IPS-NIHi11 (cell line): ENCODE measurements around the gene PTRH1.
A peak's percentile ranks its signal among the peaks of the same experiment; 100 is the strongest.

Source experiments
- DNase-seq: peaks from one replicate; pipeline ENCODE4 v3.0.0; 2012; ENCODE audit warnings: mixed read lengths, low spot score

PTRH1 gene

GRCh38 chr9:127741831-127742434 is 26.5 kb upstream of the PTRH1 start:
- peak; percentile 91 for DNase-seq

- DNase-seq: no peak
Measured at GRCh38 chr9:127739614-127740330, 24.3 kb upstream of the PTRH1 start.

- DNase-seq: no peak
Measured at GRCh38 chr9:127738666-127739065, 23.2 kb upstream of the PTRH1 start.

- no peak for DNase-seq
Measured at GRCh38 chr9:127735530-127736185, 20.2 kb upstream of the PTRH1 start.

GRCh38 chr9:127734747-127735529 is 19.5 kb upstream of the PTRH1 start, which contains the start of gene TOR2A:
TSS of gene TOR2A (minus strand) at chr9:127735294. CDS start at chr9:127735270, 24 bp downstream.
- DNase-seq: peak; percentile 94

- DNase-seq: no peak
Measured at GRCh38 chr9:127734247-127734746, 18.8 kb upstream of the PTRH1 start.

- DNase-seq: no peak
Measured at GRCh38 chr9:127733614-127734013, 18.2 kb upstream of the PTRH1 start.

- DNase-seq: no peak
Measured at GRCh38 chr9:127732444-127732843, 17.0 kb upstream of the PTRH1 start.

GRCh38 chr9:127731938-127732337 is 16.5 kb upstream of the PTRH1 start:
- no peak for DNase-seq

GRCh38 chr9:127730799-127731410 is 15.4 kb upstream of the PTRH1 start:
- no peak for DNase-seq

- no peak for DNase-seq
Measured at GRCh38 chr9:127730262-127730661, 14.8 kb upstream of the PTRH1 start.

GRCh38 chr9:127729522-127730256 is 14.2 kb upstream of the PTRH1 start:
- no peak for DNase-seq

GRCh38 chr9:127728808-127729207 is 13.3 kb upstream of the PTRH1 start:
- no peak for DNase-seq

- DNase-seq: no peak
Measured at GRCh38 chr9:127726871-127727270, 11.4 kb upstream of the PTRH1 start.

GRCh38 chr9:127724012-127724411 is 8.5 kb upstream of the PTRH1 start:
- peak; percentile 18 for DNase-seq

- no peak for DNase-seq
Measured at GRCh38 chr9:127723444-127723843, 8.0 kb upstream of the PTRH1 start.

GRCh38 chr9:127723013-127723412 is 7.5 kb upstream of the PTRH1 start:
- no peak for DNase-seq

- DNase-seq: no peak
Measured at GRCh38 chr9:127722055-127722745, 6.7 kb upstream of the PTRH1 start.

- DNase-seq: peak; percentile 43
Measured at GRCh38 chr9:127721391-127721821, 5.9 kb upstream of the PTRH1 start.

GRCh38 chr9:127720865-127721227 is 5.4 kb upstream of the PTRH1 start:
- DNase-seq: no peak
